Left hindlimb (tissue), 1 donor: ENCODE data around the gene PRRG4.
"Not testable (repeated sequence)": the region's sequence is repeated elsewhere in the genome, so short reads cannot be mapped to it uniquely, and the experiment has no call there.

Source experiments
- DNase-seq: peaks from one replicate; pipeline ENCODE4 v3.0.0-alpha.2; 2018

PRRG4 gene

DNA sequence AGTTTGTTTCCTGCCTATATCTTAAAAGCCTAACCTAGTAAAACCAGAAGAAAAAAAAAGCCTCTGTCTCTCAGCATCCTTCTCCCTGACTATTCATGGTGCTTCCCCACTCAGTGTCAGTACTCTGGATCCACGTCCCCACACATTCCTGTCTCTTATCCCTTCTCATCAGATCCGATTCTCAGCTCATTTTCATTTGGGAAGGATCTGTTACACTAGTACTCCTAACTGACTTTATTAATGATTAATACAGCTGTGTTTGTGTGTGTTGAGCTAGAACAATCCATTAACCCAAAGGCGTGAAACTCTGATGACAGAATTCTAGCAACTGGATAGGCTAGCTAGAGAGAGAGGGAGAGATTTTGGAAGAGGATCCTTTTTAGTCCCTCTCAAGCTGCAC lies 1.5 kb downstream of the PRRG4 start:
- no peak for DNase-seq

DNA sequence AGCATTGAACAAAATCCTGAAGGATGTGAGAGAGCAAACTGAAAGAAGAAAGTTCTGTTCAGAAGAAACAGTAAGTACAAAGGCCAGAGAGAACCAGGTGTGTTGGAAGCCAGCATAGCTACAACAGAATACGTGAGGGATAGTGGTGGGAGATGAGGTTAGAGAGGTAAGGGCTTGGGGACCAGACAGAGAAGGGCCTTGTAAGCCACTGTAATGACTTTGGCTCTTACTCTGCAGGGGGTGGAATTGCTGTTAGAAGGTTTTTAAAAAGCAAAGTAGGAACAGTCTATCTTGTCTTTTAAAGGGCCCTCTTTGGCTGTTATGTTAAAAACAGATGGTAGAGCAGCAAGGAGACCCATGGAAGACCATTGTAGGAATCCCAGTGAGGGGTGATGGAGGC lies 4.2 kb downstream of the PRRG4 start:
- DNase-seq = no peak

DNA sequence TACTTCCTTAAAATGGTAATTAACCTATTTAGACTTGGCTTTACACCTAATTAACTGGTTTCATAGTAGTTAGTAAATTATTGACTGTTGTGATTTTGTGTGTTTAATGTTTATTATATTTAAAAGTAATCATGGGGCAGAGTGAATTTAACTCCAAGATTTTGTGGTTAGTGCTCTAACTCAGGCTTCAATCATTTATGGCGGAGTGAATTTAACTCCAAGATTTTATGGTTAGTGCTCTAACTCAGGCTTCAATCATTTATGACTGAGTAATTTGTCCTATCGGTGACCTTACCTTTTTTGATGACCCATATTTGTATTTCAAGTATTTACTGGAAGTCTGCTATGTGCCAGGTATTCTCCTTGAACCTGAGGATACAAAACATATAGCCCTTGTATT lies 7.2 kb downstream of the PRRG4 start:
- no peak for DNase-seq

DNA sequence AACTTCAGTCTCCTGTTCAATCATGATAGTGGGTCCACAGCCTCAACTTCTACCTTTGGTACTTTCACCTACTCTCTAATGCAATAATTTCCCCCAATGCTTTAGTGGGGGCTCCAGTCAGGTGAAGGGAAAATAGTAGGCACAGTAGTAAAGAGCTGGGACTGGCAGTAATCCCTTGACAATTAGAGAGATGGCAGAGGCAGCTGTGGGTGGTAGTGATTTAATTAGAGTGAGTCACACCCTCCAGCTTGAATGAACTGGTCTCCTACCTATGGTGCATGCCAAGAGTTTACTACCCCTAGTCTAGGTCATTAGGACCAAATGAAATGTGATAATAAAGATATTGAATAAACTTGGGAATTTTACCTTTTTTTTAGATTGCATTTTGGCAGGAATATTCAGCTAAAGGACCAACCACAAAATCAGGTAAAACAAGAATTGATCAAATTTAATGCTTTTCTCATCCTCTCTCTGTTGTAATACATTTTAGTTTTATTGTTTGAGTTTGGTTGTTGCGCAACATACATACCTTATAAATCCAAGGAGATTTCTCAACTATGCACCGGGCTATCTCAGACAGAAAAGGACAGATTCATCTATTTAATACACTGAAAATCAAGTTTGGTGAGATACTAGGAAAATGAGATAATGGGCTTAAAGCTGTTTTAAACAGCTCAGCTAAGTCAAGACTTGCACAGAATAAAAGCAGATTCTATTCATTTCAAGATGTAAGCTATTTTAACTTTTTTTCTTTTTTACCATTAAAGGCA lies 9.0 kb downstream of the PRRG4 start:
- no peak for DNase-seq

DNA sequence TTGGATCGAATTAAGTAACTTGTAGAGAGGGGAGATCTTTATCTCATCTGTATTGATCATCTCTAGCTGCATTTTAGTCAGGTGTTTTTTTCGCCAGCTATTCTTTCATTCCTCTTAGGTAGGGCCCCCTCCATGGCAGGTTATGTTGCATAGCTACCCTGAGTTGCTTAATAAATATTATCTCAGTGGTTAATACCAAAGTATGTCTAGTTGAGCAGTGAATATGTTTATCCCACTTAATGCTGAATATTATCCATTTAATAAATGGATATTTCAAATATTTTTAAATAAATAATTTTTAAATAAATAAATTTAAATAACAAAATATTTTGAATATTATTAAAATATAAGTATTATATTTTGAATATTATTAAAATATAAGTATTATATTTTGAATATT lies 9.6 kb downstream of the PRRG4 start:
- no peak for DNase-seq

DNA sequence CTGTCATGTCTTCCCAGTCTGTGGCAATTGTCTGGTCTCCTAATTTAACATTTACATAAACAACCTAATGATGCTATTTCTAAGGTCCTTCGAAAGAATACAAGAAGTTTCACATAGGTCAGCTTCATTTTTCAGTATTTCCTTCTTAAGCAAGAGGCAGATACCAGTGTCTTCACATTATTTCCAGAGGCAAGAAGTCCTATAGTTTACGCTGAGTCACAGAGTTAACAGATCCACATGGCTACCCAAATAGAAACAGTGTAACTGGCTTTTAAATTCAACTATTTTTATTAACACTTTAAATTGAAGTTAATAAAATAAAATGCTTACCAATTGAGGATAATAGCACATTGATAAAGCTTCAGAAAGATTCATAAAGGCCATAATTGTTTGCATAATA lies 10.9 kb downstream of the PRRG4 start:
- DNase-seq = no peak

DNA sequence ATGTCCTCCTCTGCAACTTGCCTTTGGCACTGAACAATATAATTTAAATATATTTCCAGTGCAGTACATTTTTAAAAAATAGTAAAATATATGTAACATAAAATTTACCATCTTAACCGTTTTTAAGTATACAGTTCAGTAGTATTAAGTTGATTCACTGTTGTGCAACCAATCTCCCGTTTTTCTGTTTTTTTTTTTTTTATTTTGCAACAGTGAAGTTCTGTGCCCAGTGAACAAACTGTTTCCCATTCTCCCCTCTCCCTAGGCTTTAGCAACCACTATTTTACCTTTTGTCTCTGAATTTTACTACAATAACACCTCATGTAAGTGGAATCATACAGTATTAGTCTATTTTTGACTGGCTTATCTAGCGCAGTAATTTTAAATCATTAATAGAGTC lies 13.8 kb downstream of the PRRG4 start:
- no peak for DNase-seq

DNA sequence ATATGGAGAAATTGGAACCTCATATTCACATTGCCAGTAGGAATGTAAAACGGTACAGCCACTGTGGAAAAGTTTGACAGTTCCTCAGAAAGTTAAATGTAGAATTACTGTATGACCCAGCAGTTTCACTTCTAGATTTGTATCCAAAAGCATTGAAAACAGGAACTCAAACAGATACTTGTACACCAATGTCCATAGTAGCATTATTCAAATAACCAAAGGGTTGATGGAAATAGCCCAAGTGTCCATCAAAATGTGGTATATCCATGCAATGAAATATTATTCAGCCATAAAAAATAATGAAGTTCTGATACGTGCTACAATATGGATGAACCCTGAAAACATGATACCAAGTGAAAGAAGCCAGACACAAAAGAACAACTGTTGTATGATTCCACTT lies 17.8 kb downstream of the PRRG4 start:
- DNase-seq = no peak

DNA sequence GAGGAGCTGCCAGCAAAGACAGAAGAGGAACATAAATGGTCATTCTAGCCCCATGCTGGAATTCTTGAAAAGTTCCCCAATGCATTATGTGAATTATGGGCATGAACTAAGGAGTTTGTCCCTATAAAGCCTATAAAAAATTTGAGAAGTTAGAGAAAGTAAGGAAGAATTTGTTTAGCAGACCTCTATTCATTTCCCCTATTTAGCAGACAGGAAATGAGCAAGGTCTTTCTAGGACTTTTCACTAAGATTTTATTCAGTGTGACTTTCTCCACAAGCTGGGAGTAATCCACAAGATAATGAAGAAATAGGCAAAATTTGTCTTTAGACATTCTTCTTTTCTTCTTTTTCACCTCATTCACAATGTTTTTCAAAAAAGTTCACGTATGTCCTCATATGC lies 20.0 kb downstream of the PRRG4 start:
- DNase-seq = no peak

DNA sequence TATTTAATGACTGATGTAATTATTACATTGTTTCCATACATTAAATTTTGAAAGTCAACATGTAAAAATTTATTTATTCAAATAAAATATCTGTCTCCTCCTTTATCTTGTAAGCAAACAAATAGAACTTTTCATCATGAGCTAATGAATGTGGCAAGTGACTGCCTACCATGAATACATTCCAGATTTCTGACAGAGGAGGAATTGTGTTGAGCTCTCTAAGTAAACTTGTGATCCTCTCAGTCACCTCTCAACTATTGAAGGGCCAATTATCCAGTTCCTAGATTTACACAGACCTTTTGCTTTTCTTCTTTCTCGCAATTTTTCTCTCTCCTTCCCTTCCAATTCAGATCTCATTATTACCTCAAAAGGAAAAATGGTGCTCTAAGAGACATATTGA lies 21.5 kb downstream of the PRRG4 start:
- no peak for DNase-seq

DNA sequence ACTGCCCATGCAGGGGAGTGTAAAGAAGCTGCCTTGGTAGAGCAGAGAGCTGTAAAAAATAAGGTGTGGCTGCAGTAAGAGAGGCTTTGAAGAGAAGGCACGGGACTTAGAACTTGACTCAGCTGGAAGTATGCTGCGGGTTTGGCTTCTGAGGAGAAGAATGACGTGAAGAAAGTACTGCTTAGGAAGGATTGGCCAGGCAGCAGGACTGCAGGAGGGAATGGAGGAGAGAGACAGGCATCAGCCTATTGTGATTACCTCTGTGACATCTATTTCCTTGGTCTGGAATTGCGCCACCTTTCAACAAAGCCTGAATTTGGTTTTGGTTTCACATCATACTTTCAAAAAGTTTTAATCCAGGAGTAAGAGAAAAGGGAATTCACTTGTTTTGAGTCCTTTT lies 22.5 kb downstream of the PRRG4 start:
- no peak for DNase-seq

DNA sequence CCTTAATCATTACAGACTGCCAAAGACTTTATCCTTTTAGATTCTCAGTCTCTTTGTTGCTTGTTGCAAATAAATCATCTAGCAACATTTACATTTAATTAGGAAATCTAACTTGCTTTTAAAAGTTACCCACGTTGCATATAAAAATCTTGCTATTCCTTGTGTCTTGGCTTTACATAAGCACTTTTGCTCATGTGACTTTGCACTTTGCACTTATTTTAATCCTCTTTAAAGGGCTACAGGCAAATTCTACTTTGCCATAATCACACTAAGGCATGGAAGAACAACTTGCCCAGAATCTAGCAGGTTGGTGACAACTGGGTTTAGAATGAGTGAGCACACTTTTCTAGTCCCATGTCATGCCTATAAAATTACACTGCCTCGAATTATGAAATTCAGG lies 25.9 kb downstream of the PRRG4 start:
- DNase-seq = no peak

DNA sequence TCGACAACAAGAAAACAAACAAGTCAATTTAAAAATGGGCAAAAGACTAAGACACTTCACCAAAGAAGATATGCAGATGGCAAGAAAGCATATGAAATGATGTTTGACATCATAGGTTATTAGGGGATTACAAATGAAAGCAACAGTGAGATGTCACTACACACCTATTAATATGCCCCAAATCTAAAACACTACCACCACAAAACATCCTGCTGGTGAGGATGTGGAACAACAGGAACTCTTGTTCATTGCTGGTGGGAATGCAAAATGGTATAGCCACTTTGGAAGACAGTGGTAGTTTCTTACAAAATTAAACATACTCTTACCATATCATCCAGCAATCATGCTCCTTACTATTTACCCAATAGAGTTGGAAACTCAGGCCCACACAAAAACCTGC lies 29.0 kb downstream of the PRRG4 start:
- DNase-seq = no peak

DNA sequence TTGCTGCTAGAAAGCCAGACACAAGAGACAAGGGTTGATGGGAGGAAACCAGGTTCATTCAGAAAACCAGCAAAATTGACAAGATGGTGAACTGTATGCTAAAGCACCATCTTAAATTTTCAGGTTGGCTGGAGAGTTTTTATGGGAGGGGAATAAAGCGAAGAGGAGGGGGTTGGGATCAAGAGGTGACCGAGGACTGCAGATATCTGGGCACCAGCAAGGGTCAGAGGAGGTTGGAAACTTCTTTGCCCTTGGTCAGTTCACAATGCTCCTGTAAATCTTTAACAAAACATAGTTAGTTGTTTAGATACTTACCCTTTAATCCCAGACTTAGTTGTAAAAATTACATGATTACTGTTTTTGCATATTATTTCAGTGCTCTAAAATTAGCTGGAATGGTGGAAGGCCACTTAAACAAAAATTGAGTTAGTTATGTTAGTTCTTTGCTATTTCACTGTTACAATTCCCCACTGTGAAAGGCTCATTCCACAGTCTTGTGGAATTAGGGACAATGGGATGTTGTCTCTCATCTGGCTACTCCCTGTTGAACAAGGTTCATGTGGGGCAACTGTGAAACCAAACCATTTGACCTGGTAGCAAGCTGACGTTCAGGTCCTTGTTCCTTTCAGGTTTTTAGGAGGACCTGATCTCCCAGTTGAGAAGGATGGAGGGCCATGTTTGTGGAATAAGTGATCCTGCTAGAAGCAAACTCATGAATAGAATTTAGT lies 32.3 kb downstream of the PRRG4 start:
- DNase-seq = no peak

DNA sequence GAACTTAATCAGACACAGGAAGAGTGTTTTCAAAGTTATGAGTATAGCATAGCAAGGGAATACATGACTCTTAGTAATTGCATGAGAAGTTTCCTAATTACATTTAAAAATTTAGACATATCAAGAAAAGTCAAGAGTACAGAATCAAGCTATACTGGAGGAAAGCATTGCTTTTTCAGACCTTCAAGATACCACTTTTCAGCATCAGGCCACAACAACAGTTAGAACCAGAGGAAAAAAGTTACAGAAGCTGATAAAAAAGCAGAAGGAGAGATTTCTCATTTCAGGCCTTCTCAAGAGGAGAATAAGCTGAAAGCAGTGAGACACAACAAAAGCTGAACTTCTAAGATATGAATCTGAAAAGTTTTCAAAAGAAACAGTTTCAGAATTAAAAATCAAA lies 34.8 kb downstream of the PRRG4 start:
- DNase-seq = no peak

DNA sequence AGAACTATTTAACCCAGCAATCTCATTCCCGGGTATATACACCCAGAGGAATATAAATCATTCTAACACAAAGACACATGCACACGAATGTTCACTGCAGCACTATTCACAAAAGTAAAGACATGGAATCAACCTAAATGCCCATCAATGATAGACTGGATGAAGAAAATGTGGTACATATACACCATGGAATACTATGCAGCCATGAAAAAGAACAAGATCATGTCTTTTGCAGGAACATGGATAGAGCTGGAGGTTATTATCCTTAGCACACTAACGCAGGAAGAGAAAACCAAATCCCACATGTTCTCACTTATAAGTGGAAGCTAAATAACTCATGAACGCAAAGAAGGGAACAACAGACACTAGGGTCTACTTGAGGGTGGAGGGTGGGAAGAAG lies 39.0 kb downstream of the PRRG4 start:
- DNase-seq = not testable (repeated sequence)

DNA sequence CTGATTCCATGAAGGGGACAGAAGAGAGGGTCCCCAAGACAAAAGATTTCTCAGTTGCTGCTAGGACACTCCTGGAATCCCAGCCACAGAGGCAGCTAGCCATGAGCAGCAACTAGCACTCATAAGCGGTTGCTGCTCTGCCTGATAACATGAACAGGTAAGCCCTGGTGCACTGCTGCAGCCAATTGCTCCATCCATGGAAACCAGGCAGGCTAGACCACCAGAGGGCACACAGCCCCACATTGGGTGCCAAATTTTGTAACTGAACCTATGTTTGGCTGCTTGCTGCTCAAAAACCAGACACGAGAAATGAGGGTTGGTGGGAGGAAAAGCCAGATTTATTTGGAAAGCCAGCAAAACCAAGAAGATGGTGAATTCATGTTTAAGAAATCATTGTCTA lies 40.9 kb downstream of the PRRG4 start:
- DNase-seq = no peak

DNA sequence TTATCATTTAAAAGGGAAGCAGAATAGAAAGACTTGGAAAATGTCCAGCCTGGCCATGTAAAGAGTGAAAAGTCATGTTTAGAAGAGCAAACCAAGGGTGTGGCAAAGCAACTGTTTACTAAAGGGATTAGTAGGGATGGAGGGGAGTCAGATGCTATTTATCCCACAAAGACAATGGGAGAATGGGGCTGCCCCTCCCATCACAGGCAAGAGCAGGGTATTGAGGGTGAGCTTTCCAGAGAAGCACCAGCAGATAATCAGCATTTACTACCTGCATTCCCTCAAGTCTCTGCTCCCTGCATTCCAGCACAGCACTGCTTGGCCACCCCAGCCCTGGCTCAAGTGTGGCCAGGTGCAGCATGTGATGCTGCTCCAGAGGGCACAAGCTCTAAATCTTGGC lies 44.4 kb downstream of the PRRG4 start:
- no peak for DNase-seq

DNA sequence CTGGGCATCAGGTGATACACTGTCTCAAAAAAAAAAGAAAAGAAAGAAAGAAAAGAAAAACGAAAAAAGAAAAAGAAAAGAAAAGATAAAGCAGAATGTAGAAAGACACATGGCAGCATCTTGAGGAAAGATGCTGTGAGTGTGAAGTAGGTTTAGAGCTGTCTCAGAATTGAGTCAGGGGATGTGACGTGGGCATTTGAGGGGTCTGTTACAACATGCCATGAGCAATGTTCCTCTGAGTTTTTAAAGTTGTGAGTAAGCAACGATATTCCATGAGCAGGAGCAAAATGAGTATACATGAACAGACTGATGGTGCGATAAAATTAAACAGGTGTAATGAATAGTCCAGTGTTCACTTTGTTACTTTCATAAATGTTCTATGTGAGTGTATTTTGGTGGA lies 51.6 kb downstream of the PRRG4 start:
- no peak for DNase-seq

DNA sequence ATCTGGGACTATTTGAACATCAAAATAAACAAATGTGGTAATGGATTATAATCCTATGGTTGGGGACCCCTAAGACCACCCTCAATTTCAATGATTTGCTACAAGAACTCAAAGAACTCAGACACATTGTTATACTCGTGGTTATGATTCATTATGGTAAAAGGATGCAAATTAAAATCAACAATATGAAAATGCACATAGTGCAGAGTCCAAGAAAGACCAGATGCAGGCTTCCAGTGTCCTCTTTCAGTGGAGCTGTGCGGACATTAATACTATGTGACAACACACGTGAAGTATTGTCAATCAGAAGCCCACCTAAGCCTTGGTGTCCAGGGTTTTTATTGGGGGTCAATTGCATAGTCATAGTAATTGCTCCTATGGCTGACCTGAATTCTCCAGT lies 53.7 kb downstream of the PRRG4 start:
- DNase-seq = no peak

DNA sequence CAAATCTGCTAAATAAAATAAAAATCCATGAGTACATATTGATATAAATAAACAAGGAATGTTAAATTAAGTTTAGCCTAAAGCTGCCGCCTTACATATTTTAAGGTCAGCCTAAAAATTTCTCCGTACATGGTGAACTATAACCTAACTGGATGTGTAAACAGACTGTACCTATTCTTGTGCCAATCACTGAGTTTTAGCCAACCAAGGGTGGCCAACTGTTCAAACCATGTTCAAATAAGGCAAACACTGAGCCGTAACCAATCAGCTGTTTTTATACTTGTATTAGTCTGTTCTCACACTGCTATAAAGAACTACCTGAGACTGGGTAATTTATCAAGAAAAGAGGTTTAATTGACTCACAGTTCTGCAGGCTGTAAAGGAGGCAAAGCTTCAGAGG lies 54.3 kb downstream of the PRRG4 start:
- DNase-seq = no peak

DNA sequence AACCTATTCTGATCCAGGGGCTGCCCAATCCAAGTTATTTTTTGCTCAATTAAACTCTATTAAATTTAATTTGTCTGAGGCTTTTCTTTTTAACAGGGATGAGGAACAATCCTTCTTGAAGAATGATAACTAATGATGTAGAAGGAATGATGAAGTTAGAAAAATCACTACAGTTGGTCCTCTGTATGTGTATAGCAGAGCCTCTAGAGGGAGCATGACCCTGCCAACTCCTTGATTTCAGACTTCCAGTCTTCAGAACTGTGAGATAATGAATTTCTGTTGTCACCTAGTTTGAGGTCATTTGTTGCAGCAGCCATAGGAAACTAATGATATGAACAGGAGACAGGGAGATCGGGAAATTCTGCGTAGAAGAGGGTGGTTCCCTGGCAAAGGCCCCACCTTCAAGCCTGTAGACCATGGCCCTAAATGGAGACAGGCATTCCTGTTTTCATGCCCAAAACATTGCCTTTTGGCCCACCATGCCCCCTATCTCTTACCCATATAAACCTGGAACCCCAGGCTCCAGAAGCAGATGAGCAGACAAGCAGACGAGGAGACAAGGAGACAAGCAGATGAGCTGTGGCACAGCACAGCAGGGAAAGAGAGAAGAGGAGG lies 55.1 kb downstream of the PRRG4 start:
- DNase-seq = no peak

DNA sequence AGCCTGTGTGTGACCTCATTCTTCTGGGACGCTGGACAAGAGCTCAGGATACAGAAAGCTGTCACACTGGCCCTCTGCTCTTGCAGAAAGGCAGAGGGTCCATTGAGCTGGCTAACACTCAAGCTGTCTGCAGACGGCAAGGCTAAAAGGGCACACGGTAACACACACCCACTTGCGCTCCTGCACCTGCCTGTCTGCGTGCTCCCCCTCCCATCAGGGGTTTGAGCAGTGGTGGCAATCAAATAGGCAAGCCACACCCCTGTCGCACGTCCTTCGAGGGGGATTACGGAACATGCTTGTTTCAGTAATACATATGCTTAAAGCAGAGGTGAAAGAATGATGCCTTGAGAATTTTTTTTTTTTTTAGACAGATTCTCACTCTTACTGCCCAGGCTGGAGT lies 55.8 kb downstream of the PRRG4 start:
- no peak for DNase-seq

DNA sequence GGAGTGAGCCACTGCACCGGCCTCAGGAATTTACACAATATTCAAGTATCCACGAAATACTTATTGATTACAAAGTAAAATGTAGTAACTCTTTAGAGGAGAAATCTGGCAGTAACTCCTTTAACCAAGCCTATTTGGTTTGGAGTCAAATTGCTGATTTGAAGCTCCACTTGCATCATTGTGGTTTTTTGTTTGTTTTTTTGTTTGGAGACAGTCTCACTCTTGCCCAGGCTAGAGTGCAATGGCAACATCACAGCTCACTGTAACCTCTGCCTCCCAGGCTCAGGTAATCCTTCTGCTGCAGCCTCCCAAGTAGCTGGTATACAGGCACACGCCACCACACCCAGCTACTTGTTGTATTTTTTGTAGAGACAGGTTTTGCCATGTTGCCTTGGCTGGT lies 56.5 kb downstream of the PRRG4 start:
- DNase-seq = no peak
